Astrocyte of the hippocampus (primary cell): ENCODE data around the gene ELF3.
A peak's percentile ranks its signal among the peaks of the same experiment; 100 is the strongest.
"Not testable (repeated sequence)": the region's sequence is repeated elsewhere in the genome, so short reads cannot be mapped to it uniquely, and the experiment has no call there.

Experiments
- DNase-seq: peaks from one replicate; pipeline ENCODE4 v3.0.0; 2011; ENCODE audit warnings: low read depth, low spot score

The ELF3 gene

GRCh38 chr1:202007805-202008489 lies 2.4 kb upstream of the ELF3 start:
- DNase-seq = peak; percentile 13

- DNase-seq = peak; percentile 90
These were observed 834 bp upstream of the ELF3 start for GRCh38 chr1:202009326-202010179.

- no peak for DNase-seq
These were observed 1.6 kb downstream of the ELF3 start for GRCh38 chr1:202011994-202012393.

GRCh38 chr1:202012544-202013478 lies 2.4 kb downstream of the ELF3 start:
- no peak for DNase-seq

GRCh38 chr1:202013603-202014002 lies 3.2 kb downstream of the ELF3 start:
- no peak for DNase-seq

GRCh38 chr1:202014060-202014459 lies 3.7 kb downstream of the ELF3 start:
- no peak for DNase-seq

GRCh38 chr1:202014915-202015661 lies 4.7 kb downstream of the ELF3 start:
- no peak for DNase-seq

GRCh38 chr1:202015662-202015937 lies 5.2 kb downstream of the ELF3 start:
- DNase-seq = no peak

GRCh38 chr1:202016022-202016810 lies 5.8 kb downstream of the ELF3 start:
- DNase-seq = no peak

- DNase-seq = no peak
These were observed 6.7 kb downstream of the ELF3 start for GRCh38 chr1:202016811-202017748.

- DNase-seq = no peak
These were observed 7.5 kb downstream of the ELF3 start for GRCh38 chr1:202017749-202018467.

GRCh38 chr1:202018468-202019234 lies 8.3 kb downstream of the ELF3 start:
- DNase-seq = peak; percentile 15

- DNase-seq = not testable (repeated sequence)
These were observed 8.8 kb downstream of the ELF3 start for GRCh38 chr1:202019235-202019558.

GRCh38 chr1:202023001-202023433 lies 12.6 kb downstream of the ELF3 start:
- DNase-seq = no peak

- peak; percentile 58 for DNase-seq
These were observed 18.8 kb downstream of the ELF3 start for GRCh38 chr1:202029171-202029665.

- no peak for DNase-seq
These were observed 19.3 kb downstream of the ELF3 start for GRCh38 chr1:202029727-202030126.

- no peak for DNase-seq
These were observed 21.4 kb downstream of the ELF3 start for GRCh38 chr1:202031796-202032195.

GRCh38 chr1:202034149-202034682 lies 23.8 kb downstream of the ELF3 start:
- DNase-seq = no peak
